Activated T-helper 1 cell treated with anti-CD3 and anti-CD28 coated beads, Interleukin-2, amount 50 U/mL, for 16 hours (primary cell): ENCODE measurements around the gene BCAS1.

Experiments
- DNase-seq, 2 donors: peaks; one replicate each; pipeline ENCODE4 v3.0.0-alpha.2; 2020; ENCODE audit warnings: low read depth in 1 of 2, low spot score in 1 of 2

The BCAS1 gene

DNA sequence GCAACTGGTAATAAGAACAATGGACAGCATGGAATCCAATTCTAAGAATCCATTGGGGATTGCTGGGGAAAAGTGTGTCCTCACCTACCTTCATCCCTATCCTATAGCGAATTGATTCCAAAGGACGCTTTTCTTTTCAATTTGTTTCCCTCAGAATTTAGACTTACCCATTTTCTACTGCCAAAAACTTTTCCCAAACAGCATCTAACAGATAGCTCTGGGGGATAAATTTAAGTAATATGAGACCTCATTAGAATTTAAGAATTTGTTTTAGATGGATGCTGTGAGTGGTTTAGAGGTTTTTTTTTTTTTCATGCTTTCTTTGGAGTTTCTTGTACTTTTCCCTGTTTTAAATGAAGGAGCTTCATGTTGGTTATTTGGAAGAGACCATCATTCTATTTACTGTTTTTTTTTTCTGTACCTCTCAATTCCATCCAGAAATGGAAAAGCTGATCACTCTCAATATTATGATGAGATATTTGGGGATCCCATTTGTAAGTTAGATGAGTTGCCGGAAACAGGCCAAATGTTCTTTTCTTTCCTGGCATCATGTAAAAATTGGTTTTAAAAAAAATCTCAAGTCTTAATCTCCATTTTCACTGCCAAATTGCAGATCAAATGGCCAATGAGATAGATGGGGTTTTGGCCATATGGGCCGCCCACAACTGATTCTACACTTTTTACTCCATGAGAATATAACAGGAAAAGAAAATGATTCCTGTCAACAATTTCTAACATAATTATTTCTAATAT is 105.7 kb downstream of the BCAS1 start:
- no peak for DNase-seq

DNA sequence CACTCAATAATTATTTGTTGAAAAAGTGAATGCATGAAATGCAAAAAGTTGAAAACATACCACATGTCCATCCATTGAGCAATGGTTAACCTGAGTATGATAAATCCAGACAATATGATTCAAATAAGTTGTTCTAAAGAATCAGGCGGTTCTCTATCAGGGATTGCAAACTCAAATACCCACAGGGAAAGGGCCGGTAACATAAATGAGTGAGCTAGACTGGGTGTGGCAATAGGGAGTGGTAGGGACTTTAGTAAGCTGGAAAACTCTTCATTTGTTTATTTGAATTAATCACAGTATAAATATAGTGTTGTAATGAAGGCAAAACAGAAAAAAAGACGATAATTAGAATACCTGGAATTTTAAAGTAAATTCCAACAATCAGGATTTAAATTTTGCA is 106.3 kb downstream of the BCAS1 start:
- no peak for DNase-seq

DNA sequence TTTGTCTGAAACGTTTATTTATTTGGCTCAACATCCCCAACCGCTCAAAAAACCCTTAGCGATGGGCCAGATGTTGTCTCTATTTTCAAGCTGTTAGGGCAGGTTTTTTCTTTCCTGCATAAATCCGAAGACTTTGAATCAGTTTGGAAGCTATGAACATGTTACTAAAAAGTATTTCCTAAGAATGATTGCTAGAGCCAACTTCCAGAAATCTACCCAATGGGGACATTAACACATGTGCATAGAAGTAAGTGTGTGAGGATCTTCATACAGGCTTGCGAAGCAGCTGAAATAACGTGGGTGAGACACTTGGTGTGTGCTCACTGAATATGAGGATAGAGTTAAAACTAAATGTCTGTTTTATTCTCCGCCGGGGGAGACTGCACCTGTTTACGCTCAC is 106.8 kb downstream of the BCAS1 start:
- no peak for DNase-seq

DNA sequence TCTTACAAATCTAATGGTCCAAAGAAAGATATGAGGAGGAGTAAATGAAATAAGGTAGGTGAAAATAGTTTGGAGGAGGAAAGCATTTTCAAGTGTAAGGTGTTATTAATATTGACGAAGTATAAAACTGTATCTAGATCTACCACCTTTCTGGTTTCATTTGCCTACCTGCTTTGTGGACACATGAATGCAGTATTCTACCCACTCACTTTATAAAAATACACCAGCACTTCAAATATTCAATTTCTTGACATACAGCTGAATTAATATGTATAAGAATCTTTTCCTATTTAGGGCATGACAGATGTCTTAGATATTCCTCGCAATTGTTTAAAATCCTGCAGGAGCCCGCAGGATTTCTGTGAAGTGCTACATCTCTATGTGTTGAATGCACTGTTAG is 108.0 kb downstream of the BCAS1 start:
- no peak for DNase-seq

DNA sequence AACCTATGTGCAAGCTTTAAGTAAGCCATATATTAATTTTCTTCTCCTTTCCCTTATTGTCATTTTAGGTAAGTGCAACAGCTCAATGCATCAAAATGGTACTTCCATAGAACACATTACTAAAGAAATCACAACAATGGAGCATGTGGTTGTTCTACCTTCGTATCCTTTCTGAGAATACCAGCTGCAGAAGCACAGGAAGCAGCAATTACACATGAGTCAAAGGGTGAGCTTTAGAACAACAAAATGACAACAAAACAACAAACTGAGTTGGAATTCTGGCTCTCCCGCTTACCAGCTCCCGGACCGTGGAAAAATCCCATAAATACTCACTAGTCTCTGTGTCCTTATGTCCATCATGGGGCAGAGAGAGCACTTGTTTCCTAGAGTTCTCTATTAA is 108.9 kb downstream of the BCAS1 start:
- no peak for DNase-seq

DNA sequence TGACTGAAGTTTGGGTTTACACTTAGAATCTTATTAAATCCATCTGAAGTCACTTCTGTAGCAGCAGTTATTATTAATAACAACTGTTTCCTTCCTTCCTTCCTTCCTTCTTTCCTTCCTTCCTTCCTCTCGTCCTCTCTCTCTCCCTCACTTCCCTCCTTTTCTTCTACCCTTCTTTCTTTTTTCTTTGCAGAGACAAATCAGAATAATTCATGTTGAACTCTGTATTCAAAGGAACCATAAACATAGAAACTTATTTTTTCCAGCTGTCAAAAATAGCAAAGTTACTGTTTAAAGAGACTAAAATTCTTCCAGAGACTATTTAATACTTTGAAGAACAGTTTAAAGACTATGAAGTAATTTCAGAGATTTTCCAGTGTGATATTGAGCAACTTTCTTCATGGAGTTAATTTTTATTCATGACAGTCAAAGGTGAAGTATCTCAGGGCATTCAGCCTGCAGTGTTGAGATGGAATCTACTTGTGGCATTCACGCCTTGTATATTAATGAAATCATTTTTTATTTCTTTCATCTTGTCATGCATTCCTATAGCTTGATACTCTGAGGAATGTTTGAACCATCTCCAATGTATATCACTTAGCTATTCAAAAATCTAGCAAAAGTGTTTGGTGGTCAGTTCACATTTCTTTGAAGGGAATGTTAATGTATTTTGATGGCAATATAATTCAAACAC is 109.7 kb downstream of the BCAS1 start:
- DNase-seq = no peak

DNA sequence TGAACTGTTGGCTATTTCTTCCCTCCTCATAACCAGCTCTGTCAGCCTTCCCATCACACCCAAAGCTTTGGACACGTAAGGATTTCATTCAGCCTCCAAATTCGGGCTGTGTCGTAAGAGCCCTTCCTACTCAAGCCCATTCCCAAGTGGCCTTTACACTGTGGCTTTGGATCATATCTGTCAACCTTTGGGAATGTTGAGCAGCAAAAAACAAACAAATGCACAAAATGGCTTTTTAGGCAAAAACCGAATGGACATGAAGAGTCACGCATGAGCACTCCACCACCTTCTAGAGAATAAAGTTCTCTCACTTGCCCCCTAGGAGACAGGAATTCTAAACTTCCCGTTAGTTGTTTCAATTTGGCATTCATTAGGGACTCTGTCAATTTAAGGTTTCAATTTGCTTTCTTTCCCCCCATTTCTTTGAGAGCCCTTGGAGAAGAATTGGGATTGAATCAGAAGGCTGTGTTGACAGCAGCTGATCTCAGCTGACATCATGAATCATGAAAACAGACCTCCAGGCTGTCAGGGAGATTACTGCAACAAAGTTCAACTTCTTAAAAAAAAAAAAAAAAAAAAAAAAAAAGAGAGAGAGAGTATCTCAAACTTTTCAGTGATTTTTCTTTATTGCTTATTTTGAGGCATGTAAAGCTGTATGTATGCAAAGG is 110.3 kb downstream of the BCAS1 start:
- no peak for DNase-seq

DNA sequence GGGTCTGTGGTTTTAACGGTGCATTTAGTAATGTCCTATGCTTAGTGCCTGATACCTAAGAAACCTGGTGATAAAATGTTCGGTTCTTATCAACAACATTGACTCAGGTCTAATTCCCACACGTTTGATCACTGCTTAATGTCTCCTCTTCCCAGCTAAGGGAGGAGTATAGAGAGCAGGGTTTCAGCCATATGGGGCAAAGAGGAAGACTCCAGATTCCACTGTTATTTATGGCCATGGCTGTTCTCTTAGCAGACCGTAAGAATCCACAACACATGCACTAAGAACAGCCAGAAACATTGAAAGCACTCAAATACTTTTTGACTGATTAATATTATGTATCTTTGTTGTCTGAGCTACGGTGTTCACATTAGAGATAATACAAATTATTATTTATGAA is 112.1 kb downstream of the BCAS1 start:
- no peak for DNase-seq

DNA sequence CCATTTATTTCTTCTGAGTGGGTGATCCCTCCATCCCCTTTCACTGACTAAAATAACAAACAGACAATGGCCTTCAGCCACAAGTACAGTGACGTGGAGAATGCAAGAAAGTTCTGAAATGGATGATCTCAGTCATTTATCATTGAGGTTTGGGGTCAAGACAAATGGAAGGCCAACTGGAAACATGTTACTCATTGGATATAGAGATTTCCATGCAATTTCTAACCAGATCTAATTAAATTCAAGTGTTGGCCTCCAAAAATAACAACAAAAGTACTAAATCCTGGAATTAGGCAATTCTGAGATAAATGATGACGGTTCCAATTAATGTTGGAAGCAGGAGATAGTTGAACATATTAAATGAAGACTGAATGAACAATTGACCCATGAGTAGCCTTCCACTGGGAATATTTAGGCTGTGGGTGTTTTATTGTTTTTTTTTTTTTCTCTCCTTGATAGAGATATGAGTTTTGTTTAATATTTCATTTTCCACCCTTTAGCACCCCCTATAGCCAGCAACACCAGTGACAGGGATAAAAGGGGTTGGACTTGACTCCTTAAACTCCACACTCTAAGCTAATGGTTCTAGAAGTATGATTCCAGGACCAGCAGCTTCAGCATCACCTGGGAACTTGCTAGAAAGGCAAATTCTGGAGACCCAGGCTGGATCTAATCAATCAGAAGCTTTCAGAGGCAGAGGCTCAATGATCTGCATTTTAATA is 112.8 kb downstream of the BCAS1 start:
- no peak for DNase-seq

DNA sequence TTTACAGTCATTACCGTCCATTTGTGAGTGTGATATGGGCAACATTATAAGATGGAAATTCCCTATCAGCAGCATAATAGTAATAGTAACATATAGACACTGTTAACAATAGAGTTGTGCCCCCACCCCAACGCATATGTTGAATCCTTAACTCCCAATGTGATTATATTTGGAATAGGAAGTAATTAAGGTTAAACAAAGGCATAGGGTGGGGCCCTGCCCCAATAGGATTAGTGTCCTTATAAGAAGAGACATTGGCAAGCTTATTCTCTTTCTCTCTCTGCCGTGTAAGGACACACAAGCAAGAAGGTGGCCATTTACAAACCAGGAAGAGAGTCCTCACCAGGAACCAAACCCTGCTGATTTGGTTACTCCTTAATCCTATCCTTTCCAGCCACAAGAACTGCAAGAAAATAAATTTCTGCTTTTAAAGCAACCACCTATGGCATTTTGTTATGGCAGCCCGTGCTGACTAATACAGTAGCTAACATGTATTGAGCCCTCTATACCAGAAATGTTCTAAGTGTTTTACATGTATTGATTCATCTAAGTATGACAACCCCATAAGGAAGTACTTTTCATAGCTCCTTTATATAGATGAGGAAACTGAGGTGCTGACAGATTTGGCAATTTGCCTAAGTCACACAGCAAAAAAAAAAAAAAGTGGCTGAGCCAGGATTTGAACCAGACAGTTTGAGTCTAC is 114.2 kb downstream of the BCAS1 start:
- no peak for DNase-seq

DNA sequence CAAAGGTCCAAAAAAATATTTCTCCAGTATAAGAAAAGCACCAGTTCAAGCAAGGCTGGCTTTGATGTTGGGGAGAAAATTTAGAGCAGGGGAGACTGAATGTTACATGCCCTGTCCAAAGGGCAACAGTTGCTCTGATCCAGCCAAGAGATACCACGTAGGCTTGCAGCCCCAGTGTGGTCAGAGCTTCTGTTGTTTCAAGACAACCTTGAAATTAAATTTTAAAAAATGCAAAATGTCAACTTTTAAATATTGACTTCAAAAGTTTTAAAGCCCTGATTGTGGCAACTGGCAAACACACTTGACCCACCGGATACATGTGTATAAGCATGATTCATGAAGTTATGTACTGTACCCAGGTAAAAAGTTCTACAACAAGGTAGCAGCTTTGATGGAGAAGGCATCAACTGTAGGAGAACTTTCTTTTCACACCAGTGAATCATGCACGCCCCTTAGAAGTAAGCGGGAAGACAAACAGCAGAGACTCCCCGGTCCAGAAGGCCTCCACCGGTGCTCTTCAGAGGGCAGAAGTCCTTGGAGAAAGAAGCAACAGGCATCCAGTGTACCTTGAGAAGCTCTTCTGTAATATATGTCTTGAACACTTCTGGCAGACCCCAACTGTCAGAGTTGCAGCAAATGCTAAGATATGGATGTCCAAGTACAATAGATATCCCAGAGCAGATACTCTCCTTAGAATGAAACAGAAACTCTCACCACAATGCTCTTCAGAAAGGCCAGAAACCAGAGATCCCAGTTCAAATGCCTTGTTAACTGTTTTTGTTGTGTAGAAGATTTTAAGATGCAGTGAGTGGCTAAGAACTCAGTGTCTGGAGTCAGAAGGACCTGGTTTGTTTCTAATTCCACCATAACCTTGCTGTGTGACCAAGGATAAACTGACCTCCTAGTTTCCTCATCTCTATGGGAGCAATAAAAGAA is 115.4 kb downstream of the BCAS1 start:
- no peak for DNase-seq

DNA sequence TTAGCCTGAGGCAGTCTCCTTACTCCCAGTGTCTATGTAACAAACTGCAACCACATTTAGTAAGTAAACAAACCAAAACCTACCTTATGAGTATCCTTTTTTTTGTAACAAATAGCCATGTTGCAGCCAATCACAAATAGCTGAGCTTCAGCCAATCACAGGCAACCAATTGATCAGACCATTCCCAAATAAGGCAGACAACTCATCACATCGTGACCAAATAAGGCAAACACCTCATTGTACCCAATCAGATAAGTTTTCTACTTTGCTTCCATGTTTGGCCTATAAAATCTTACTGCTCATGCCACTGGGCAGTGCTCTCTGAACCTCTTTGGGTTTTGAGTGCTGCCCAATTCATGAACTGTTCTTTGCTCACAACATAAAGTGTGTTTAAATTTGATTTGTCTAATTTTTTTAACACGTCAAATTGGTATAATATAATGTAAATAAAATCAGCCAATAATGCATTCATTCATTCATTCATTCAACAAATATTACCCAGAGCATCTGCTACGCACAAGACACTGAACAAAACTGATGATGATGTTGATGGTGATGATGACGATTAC is 117.8 kb downstream of the BCAS1 start:
- DNase-seq = no peak

DNA sequence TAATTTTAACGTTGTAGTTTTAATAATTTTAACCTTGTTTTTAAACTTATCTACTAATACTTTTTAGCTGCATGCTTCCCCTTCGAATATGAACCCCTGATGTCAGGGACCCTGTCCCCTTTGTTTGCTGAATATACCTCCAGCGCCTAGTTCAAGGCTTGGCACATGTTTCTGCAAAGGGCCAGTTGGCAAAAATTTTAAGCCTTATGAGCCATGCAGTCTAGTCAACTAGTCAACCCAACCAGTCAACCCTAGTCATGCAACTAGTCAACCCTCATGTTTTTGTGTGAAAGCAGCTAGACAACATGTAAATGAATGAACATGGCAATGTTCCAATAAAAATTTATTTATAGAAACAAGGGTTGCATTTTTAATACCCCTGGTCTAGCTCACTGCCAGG is 119.8 kb downstream of the BCAS1 start:
- DNase-seq = no peak

DNA sequence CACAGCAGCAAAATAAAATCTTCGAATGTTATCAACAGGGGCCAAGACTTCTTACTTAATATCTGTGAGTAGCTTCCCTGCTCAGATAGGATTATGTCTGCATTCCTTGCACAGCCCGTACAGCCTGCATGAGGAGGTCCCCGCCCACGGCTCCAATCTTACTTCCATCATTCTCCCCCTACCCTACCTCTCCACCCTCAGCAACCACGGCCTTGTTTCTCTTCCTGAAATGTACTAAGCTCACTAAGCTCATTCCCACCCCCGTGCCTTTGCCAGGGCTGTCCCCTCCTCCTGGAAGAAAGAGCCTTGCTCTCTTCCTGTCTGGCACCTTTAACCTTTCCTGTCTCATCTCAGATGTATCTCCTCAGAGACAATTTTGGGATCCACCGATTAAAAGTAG is 120.4 kb downstream of the BCAS1 start:
- no peak for DNase-seq

DNA sequence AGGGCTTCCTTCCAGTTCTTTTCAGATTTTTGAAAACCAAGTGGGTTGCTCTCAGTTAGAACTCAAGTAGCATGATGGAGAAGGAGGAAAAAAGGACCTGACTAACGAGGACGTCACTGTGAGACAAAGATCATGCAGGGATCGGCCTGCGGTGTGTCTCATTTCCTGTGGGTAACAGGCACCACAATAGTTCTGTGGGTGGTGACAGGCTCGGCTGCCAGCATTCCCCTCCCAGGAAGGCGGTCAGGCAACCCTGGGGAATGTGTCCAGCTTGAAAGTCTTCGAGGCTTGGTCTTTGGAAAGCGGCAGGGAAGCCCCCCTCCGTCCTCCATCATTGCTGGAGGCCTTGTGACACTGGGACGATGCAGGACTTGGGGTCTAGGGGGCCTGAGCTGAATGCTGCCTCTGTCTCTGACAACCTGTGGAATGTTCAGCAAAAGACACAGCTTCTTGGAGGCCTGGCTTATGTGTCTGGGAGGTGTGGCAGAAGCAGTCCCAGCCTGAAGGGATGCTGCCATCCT is 121.0 kb downstream of the BCAS1 start:
- DNase-seq = peak; percentile 37 to 61

DNA sequence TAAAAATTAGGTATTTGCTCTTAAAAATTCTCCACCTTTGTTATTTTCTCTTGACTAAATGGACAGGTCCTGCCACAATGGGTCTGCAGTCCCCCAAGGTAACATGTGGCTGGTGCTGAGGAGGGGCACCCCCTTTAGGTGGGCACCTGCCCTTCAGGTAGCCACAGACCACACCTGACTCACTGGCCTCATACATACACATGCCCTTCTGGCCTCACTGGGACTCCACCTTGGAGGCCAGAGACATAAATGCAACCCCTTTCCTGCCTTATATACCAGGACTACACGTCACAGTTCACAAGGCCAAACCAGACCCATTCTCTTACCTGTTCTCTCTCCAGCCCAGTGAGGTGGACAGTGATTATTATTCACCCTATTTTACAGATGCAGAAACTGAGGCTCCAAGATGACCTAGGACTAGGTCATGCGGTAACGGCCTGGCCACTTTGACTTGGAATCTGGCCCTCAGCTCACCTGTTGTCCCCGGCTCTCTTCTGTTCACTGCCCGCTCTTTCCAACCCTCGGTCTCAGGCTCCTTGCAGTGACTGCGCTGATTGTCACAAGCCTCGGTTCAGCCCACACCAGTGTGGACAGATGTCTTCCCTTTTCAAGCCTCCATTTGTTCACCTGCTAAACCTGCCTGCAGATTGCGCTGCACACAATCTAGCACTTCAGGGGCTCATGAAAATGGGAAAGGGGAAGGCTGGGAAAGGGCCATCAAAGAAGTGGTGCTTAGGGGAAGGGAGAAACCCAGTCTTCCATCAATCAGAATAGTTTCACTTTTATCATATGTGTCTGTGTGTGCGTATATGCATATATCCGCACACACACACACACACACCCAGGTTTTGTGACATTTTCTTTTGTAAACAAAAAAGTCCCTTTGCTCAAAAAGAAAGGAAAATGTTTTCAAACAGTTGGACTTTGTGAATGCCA is 121.7 kb downstream of the BCAS1 start:
- no peak for DNase-seq

DNA sequence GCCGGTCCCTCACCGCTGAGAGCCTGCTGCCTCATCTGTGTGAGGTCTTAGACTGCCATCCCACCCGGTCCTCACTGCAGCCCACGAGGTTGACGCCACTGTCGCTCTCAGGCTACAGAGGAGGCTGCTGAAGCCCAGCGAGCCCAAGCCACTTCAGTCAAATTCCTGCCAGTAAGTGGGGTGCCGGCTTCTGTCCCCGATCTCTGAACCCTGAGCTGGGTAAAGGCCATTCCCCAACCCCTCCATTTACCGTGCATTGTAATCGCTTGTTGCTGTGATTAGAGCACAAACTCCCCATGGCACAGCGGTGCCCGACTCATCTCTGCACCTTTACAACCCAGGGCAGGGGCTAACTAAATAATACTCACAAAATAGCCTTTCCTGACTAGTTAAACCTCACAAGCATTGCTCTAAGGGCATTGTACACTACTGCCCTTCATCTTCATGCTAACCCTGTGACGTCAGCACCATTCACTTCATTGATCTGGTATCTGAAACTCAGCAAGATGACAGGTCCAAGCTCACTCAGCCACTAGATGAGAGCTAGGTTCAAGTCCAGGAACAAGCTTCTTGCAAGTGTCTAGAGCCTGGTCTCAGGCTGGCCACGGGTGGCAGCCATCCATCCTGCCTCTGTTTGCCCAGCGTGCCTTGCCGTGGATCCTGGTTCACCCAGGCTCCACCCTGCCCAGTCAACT is 122.7 kb downstream of the BCAS1 start:
- DNase-seq = no peak

DNA sequence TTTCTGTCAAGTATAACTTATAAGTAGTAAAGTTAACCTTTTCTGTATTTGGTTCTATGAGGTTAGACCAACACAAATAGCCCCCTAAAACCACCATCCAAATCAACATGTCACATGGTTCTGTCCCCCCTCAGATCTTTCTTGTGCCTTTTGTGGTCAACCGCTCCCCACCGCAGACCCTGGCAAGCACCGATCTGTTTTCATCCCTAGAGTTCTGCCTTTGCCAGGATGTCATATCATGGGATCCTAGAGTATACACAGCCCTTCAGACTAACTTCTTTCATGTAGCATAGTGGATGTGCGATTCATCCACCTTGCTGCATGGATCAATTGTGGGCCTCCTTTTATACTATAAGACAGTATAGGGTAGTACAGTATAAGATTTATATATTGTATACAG is 124.3 kb downstream of the BCAS1 start:
- DNase-seq = no peak
